Fibroblast of skin of right biceps (primary cell): ENCODE measurements around the gene NES.
A peak's percentile ranks its signal among the peaks of the same experiment; 100 is the strongest.

Source experiments
- DNase-seq: peaks from one replicate; pipeline ENCODE4 v3.0.0-alpha.2; 2013

Gene NES, protein sequence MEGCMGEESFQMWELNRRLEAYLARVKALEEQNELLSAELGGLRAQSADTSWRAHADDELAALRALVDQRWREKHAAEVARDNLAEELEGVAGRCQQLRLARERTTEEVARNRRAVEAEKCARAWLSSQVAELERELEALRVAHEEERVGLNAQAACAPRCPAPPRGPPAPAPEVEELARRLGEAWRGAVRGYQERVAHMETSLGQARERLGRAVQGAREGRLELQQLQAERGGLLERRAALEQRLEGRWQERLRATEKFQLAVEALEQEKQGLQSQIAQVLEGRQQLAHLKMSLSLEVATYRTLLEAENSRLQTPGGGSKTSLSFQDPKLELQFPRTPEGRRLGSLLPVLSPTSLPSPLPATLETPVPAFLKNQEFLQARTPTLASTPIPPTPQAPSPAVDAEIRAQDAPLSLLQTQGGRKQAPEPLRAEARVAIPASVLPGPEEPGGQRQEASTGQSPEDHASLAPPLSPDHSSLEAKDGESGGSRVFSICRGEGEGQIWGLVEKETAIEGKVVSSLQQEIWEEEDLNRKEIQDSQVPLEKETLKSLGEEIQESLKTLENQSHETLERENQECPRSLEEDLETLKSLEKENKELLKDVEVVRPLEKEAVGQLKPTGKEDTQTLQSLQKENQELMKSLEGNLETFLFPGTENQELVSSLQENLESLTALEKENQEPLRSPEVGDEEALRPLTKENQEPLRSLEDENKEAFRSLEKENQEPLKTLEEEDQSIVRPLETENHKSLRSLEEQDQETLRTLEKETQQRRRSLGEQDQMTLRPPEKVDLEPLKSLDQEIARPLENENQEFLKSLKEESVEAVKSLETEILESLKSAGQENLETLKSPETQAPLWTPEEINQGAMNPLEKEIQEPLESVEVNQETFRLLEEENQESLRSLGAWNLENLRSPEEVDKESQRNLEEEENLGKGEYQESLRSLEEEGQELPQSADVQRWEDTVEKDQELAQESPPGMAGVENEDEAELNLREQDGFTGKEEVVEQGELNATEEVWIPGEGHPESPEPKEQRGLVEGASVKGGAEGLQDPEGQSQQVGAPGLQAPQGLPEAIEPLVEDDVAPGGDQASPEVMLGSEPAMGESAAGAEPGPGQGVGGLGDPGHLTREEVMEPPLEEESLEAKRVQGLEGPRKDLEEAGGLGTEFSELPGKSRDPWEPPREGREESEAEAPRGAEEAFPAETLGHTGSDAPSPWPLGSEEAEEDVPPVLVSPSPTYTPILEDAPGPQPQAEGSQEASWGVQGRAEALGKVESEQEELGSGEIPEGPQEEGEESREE (N-terminal part only)

DNA sequence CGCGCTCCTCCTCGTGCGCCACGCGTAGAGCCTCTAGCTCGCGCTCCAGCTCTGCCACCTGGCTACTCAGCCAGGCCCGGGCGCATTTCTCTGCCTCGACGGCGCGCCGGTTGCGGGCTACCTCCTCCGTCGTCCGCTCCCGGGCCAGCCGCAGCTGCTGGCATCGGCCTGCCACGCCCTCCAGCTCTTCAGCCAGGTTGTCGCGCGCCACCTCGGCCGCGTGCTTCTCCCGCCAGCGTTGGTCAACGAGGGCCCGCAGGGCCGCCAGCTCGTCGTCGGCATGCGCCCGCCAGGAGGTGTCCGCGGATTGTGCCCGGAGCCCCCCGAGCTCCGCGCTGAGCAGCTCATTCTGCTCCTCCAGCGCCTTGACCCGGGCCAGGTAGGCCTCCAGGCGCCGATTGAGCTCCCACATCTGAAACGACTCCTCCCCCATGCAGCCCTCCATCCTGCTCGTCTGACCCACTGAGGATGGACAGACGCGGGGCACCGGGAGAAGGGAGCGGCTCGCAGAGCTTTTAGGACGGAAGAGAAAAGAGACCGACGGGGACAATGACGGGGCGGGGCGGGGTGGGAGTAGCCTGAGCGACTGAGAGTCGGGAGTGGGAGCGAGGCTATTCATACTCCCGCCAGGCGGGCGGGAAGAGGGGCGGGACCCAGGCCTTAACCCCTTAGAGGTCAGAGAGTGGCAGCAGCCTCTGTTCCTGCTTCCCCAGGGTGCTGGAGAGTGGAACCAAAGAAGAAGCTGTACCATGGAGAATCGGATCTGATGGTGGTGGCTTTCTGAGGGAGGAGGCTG, at the start of gene NES:
TSS of gene NES (minus strand) at position 588 of the 796 bp plus-strand sequence. CDS start at position 445, 143 bp downstream.
- DNase-seq = peak; percentile 61

DNA sequence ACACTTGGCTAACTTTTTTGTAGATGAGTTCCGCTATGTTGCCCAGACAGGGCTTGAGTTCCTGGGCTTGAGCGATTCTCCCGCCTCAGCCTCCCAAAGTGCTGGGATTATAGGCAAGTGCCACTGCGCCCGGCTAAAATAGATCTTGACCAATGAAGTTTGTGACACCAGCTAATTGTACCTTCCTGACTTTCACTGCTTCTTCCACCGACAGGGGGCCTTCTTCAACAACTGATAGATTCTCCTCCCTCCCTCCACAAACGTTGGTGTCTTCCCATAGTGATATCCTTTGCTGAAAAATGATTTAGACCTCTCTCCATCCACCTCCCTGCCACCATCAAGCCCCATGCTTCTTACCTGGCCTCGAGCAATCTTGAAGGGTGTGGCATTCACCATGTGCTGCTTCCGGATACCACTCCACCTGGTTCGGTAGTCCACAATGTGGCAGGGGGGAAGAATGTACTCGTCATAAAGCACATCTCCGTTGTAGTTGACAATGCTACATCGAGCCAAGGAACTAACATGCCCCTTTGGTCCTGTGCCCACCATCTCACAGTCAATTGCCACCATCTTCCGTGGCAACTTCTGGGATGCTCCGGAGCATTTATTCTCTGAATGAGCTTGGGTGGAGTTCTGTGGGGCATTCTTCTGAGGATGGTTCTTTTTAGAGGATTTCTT, 49.5 kb upstream of the NES start:
- DNase-seq = peak; percentile 70

DNA sequence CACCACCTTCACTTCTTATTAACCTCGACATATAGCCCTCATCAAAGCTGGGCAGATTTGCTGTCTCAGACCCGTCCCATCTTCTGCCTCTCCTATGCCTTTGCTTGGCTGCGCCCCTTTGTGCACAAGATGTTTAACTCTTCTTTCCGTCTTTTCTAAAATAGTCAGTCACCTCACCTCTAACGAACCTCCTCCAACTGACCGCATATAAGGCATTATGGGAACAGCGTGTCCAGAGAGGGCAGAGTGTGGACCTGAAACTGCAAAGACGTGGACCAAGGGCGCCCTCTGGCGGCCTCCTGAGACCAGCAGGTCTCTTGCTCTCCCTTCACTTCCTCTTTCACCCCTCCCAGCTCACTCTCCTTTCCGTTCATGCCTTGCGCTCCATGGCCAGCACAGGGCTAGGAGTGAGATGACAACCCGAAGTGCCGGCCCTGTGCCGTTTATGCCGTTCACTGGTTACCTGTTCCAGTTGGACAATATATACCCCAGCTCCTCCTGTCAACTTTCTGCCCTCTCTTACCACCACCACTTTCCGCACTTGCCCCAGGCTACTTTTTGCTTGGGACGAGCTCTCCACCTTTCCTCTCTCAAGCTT, 48.6 kb upstream of the NES start:
- DNase-seq = peak; percentile 81

DNA sequence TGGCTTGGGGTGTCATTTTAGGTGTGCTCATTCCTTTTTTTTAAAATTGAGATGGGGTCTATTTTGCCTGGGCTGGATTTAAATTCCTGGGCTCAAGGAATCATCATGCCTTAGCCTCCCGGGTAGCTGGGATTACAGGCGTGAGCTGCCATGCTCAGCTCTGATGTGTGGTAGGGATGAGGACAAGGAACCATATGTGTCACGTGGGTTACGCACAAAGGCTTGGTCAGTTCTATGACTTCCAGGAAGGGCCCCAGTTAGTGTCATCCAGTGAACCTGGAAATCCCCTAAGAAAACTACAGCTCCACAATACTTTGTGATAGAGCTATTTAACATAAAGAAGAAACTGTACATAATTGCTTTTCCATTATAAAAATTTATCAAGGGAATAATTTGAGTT, 44.3 kb upstream of the NES start:
- no peak for DNase-seq

DNA sequence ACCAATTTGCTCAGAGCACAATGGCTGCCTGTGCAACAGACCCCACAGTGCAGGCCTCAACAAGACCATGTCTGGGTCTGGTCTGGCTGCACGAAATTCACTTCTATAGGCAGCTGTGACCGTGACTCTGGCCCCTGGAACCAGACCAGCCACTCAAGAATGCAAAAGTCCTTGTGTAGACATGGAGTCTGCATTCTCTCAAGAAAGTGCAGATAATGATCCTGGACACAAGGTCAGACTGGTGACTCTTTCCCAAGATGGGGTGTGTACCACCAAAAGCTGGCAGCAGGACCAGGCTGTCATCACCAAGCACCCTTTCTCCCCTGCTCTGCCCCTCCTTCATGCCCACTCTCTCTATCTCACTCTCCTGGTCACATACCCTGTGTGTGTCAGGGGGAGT, 43.9 kb upstream of the NES start:
- no peak for DNase-seq

DNA sequence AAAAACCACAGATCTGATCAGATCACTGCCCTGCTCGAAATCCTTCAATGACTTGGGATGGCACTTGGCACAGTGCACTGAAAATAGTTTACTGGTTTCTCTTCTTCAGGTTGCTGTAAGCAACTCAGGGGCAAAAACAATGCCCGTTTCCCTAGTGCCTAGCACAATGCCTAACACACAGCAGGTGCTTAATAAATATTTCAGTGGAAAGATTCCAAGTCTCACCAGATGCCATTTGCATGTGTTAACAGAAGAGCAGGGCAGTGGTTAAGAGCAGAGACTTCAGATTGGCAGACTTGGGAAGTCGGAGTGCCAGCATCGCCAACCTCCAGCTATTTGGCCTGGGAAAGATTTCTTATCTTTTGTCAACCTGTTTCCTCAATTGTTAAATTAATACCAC, 40.1 kb upstream of the NES start:
- DNase-seq = no peak

DNA sequence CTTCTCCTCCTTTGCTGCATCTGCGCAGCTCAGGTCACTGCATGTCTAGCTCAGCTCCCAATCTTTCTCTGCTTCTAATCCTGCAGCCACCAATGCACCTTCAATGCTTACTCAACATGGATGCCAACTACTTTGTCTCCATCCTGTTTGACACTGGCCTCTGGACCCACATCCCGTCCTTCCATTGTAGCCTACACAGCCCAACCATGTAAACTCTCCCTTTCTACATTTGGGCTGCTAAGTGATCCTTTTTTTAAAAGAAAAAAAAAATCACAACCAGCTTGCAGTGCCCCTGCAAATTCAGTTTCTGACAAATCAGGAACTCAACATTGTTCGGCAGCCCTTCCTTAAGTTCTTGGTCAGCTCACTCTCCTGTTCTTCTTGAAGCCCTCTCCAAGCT, 37.6 kb upstream of the NES start:
- no peak for DNase-seq

DNA sequence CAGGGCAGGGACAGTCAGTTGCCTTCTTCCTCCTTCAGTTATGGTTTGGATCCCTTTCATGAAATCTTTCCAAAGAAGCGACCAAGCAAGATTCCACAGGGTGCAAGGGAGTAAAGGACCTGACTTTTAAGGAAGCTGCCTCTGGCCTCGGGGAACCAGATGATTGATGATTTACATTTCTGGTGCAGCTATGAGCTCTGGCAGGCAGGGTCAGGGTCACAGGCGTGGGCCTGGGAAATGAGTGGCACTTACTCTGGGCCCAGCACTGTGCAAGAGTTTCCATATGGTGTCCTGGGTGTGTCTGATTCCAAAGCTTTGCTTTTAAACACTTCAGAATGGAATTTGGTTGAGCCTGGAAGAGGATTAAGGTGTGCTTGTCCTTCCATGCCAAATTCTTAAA, 35.4 kb upstream of the NES start:
- DNase-seq = no peak

DNA sequence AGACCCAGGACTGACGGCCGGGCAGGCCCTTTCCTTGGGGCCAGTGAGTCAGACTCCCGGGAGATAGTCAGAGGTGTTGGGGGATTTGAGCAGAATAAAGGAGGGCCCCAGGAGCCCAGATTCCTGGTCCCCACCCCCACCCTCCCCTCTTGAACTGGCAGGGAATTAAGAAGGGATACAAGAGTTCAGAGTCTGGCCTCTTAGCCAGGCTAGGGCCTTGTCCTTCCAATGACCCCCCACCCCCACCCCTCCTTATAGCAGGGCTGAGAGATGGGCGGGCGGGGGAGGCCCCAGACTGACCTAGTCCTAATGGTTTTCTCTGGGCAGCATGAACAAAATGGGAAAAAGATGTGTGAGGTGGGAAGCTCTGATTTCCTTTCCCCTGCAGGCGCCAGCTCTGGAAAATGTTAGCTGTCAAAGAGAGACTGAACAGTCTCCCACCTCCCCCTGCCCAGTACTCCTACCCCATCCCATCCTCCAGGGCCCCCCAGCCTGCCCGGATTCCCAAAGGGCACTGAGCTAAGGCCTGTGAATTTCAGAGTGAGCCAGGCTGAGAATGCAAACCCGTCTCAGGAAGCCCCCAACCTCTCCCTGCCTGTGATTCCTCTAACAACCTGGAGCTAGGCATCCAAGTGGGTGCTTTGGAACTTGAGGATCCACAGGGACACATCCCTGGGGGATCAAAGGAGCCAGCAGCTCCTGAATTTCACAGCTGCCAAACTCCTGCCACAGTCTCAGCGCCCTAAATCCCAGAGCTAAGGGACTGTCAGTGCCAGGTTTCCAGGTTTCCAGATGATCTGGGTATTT, 34.0 kb upstream of the NES start:
- peak; percentile 58 for DNase-seq

DNA sequence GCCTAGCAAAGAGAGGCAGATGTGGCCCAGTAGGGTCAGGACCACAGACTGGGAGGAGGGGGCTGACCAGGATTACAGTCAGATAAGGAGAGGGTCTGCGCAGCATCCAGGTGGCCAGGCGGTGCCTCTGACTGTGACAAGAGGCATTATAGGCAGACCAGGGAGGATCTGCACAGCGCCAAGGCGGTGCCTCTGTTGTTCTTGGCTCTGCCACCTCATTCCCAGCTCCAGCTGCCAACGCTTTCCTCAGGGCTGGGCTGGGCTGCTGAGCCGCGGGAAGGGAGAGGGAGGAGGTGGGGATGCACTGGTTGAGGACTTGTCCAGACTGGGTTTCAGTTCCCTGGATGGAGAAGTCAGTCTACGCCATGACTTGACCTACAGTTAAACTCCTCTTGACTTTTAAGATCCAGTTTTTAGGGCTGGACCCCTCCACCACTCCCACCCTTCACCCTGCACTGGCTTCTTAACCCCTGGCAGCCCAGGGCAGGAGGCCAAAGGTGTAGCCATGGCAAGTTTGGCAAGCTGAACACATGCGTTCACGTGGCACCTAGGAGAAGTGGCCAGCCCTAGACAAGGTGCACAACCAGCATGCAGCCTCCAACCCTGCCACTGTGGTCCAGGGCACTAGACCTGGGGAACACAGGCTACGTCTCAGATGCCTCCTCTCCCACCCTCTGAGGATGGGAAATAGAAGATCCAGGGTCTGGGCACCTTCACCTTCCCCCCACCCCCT, 32.7 kb upstream of the NES start:
- DNase-seq = peak; percentile 59

DNA sequence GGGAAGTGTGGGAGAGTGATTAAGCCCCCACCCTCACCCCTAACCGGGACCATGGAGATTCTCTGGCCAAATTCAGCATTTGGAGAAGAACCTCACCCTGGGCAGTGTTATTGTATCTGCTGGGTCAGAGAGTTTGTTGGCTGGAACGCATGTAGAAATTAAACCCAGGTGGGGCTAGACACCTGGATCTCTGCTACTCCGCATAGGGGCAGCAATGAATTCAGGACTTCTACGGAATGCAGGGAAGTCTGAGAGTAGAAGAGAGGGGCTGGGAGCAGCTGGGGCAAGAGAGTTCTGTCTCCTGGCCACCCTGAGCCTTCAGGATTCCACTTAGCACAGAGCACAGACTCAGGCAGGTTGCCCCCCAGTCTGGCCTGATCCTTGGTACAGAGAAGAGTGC, 31.8 kb upstream of the NES start:
- no peak for DNase-seq

DNA sequence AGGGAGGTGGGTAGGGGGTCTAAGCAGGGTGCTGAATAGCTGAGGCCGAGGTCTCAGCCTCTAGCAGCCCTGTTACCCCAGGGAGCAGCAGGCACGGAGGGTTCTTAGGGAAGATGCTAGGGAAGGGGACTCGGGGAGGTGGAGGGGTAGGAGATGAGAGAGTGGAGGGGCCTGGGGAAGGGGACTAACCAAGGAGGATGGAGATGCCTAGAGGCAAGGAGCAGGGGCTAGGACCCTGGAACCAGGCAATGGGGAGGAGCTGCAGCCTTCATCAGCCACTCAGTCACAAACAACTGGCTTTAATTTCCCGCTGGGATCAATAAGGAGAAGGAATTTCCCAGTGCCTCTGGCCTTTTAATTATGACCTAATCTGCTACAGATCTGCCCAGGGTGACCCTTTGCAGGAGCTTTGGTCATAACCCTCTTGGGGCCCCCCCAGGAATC, 31.0 kb upstream of the NES start:
- peak; percentile 28 for DNase-seq

DNA sequence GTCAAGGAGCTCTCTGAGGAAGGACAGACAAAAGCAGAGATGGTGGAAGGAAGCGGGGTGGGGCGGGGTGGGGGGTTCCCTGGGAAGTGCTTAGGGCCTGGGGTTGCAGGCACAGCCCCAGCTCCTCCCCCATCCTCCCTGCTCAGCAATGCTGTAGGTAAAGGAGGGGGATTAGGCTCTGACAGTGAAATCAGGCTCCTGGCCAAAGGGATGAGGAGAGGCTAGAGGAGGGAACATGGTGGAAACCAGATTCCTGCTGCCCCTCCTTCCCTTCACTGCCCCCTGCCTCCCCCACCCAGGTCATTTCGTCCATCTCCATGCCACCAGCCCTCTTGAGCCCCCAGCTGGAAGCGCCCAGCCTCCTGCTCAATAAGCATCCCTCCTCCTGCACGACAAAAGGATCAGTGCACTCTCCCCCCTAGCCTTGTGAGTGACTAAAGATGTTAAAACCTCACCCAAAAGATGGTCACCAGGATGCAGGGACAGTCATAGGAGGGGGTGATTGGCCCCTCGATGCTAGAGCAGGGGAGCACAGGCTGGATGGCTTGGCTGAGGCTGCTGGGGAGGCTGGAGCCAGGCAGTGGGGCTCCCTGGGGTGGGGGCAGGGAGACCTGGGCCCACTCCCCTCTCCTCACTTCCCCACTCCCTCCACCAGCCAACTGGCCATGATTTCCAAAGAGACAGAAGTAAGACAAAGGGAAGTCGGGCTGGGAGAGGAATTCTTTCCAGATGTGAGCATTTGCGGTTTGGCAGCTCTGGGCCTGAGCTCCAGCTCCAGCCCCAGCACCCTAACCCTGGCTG, 30.4 kb upstream of the NES start:
- DNase-seq = peak; percentile 78

DNA sequence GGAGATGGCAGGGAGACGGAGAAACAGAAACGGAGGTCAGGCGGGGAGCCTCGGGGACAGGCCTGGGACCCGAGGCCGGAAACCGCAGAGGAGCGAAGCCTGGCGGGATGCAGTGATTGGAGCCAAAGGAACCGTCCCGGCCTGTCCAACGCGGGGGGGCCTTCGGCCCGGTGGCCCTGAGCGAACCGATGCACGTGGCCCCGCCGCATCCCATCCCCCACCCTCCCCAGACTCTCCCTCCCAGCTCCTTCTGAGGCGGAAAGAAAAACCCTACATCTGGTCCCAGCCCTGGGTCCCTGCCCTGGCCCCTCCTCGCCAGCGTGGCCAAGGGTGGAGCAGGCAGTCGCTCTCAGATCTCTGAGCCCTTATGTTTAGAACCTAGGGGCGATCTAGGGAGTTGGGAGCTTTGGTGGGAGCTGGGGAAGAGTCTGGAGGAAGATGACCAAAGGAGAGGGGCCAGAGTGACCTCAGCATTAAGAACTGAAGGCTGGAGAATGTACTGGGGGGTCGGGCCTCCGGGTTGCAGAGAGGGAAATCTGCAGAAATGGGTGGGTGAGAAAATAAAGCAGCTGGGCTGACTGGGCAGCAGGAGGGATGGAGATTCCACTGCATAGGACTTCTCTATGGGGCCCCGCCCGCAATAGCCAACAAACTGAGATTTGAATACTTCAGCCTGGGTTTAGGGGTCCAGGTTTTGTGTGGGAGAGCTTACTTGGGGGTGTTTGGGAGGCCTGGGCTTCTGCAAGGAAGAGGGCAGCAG, 29.6 kb upstream of the NES start:
- peak; percentile 80 for DNase-seq

DNA sequence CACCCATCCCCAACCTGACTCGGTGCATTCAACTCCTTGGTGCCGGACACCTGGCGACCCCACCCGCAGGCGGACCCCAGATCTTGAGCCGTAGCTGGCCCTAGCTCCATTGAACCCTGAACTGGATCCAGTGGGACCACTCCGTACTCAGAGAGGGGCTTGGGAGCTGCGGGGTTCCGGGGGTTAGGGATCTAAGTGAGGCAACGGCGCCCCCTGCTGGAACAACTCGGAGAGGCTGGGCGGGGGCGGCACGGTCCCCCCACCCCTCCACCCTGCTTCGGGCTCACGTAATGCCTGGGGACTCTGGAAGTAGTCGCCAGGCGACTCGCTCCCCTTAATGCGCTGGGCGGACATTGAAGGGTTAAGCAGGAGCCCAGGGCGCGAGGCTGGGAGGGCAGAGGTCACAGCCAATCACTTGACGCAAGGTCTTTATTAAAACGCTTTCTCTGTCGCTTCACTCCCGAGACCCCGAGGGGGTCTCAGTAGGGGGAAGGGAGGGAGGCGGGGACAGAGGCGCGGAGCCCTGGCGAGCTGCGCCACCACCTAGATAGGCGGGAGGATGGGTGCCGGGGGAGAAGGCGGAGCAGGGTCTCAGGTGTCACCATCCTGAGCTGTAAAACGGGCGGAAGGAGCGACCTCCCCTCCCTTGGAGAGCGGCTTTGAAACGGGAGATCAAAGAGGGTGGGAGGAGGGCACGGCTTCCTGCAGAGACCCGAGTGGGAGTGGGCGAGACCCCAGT, 28.9 kb upstream of the NES start:
- DNase-seq = peak; percentile 77

DNA sequence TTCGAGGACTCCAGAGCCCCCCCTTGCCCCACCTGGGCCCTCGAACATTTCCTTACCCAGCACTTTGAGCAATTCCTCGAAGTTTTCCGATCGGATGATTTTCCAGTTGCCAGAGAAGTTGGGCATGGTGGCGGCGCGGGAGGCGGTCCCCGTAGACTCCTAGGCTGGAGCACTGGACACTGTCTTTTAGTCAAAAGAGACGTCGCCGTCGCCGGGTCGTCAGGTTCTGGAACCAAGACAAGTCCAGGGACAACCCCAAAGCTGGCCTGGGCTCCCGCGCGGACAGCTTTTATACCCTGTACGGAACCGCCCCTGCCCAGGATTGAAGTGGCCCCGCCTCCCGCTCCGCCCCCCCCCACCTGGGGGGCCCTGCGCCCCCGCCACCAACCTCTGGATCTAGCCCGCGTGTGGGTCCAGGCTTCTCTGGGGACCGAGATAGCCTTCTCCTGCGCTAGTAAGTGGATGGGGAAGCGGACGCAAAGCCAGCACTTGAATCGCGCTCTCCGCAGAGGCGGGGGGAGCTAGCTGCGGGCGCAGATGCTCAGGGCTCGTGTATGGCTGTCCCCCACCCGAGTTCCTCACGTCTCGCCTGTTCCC, 28.2 kb upstream of the NES start, which contains the start of gene CRABP2:
TSS of gene CRABP2 (minus strand) at position 263 of the 597 bp plus-strand sequence. CDS start at position 126, 137 bp downstream.
- DNase-seq = peak; percentile 65

DNA sequence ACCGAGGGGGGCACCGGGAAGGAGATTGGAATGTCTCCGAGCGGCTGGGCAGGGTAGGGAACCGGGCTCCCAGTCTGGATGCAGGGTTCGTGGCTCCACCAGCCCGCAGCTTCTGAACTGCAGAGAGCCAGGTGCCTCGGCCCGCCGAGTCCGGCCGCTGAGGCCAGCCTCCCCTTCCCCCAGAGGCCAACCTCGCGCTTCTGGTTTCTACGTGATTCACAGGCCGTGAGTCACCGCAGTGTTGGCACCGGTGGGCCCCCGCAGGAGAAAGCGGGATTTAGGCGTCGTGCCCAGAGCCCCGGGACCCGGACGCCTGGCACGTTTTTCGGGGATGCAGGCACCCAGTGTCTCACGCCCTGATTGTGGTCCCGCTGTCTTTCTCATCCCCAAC, 27.7 kb upstream of the NES start:
- DNase-seq = peak; percentile 82
